Measurements from ENCODE around the gene NCKAP5.

The NCKAP5 gene

GRCh38 chr2:132645722-132646539 is 922.3 kb downstream of the NCKAP5 start:
- DNase-seq, result no peak

GRCh38 chr2:132645176-132645575 is 923.1 kb downstream of the NCKAP5 start:
- DNase-seq, result no peak

GRCh38 chr2:132642415-132642814 is 925.8 kb downstream of the NCKAP5 start:
- no peak for DNase-seq

- no peak for DNase-seq
Observed at GRCh38 chr2:132641819-132642218, 926.4 kb downstream of the NCKAP5 start.

GRCh38 chr2:132640116-132640515 is 928.1 kb downstream of the NCKAP5 start:
- no peak for DNase-seq

GRCh38 chr2:132638313-132639040 is 929.8 kb downstream of the NCKAP5 start:
- DNase-seq, result peak; percentile 44

GRCh38 chr2:132636346-132636745 is 931.9 kb downstream of the NCKAP5 start:
- DNase-seq, result no peak

- no peak for DNase-seq
Observed at GRCh38 chr2:132633635-132634034, 934.6 kb downstream of the NCKAP5 start.

GRCh38 chr2:132632000-132632649 is 936.1 kb downstream of the NCKAP5 start:
- DNase-seq, result no peak

GRCh38 chr2:132627536-132627935 is 940.7 kb downstream of the NCKAP5 start:
- no peak for DNase-seq

GRCh38 chr2:132623096-132623839 is 945.0 kb downstream of the NCKAP5 start:
- DNase-seq, result no peak
